ENCODE results near the gene CORO2B.

GRCh38 chr15:68683026-68683425 is 104.2 kb downstream of the CORO2B start:
- TF ChIP-seq, protein P1, sequence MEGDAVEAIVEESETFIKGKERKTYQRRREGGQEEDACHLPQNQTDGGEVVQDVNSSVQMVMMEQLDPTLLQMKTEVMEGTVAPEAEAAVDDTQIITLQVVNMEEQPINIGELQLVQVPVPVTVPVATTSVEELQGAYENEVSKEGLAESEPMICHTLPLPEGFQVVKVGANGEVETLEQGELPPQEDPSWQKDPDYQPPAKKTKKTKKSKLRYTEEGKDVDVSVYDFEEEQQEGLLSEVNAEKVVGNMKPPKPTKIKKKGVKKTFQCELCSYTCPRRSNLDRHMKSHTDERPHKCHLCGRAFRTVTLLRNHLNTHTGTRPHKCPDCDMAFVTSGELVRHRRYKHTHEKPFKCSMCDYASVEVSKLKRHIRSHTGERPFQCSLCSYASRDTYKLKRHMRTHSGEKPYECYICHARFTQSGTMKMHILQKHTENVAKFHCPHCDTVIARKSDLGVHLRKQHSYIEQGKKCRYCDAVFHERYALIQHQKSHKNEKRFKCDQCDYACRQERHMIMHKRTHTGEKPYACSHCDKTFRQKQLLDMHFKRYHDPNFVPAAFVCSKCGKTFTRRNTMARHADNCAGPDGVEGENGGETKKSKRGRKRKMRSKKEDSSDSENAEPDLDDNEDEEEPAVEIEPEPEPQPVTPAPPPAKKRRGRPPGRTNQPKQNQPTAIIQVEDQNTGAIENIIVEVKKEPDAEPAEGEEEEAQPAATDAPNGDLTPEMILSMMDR (IDR thresholded peaks at IDR 0.05; ENCODE audit: low read depth, low read length) = no peak
- no peak for TF ChIP-seq POLR2A (IDR thresholded peaks at IDR 0.05; ENCODE audit: extremely low read depth, insufficient read length)
- TF ChIP-seq, protein P2, sequence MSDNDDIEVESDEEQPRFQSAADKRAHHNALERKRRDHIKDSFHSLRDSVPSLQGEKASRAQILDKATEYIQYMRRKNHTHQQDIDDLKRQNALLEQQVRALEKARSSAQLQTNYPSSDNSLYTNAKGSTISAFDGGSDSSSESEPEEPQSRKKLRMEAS (IDR thresholded peaks at IDR 0.05; ENCODE audit: low read depth, low read length) = no peak
